Activated CD8-positive, alpha-beta memory T cell treated with anti-CD3 and anti-CD28 coated beads, Interleukin-2, amount 50 U/mL, for 48 hours (primary cell): ENCODE results near the gene SLC13A3.

Source experiments
- DNase-seq: peaks from one replicate; pipeline ENCODE4 v3.0.0-alpha.2; 2020

SLC13A3 gene

DNA sequence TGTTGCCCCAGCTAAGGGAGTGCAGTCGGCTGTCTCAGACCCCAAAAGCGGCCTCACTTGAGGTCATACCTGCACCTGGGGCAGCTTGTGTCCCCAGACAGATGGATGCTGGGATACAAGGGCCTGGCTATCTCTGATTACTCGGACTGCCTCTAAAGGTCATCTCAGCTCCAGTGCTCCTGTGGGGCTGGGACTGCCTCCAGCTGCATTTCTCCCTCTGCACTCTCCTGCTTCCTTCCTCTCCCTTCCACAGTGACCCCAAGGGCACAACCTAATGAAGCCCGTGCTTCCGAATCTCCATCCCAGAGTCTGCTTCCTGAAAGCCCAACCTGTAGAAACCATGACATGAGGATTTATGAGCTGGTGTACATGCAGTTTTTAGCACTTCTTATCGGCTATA lies 78.0 kb downstream of the SLC13A3 start:
- no peak for DNase-seq

DNA sequence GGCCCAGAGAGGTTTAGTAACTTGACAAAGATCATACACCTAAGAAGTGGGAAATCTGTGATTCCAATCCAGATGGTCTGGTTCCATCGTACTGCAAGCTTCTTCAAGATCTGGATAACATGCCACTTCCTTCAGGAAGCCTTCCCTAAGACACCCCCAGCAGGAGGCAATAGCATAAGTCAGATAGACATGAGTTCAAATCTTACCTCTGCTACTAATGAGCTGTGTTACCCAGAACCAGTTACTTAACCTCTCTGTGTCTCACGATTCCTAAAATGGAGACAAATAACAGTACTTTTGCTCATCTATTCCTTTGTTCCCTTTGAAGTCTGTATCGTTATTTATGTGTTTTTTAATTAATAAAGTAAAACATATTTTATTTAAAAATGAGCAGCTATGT lies 78.5 kb downstream of the SLC13A3 start:
- no peak for DNase-seq

DNA sequence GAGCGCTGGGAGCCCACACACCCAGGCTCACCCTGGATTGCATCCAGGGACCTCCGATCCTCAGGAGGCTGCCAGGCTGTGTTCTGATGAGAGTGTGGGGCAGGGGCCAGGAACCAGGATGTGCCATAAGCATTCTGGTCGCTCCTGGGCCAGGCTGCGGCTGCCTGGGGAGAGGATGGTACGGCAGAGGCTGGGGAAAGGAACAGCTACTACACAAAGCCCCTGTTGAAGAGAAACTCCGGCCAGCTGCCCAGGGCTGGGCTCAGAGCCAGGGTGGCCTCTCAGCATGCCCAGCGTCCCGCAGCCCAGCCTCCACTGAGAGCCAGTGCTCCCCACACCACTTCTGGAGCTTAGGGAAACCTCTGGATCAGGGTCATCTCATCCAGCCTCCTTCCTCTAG lies 79.1 kb downstream of the SLC13A3 start:
- no peak for DNase-seq

DNA sequence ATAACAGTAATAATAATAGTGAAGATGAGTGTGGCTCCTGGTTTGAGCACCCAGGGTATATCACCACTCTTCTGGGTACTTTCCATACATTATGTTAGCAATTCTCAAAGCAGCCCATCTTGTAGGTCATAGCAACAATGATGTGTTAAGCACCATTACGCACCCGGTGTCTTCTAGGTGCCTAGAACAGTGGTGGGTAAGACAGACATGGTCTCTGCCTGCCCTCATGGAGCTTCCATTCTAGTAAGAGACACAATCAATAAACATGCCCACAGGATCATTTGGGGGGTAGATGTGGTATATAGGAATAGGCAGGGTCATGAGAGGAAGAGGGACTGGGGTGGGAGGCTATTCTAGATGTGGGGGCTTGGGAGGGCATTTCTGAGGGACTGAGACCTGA lies 79.8 kb downstream of the SLC13A3 start:
- DNase-seq, result no peak

DNA sequence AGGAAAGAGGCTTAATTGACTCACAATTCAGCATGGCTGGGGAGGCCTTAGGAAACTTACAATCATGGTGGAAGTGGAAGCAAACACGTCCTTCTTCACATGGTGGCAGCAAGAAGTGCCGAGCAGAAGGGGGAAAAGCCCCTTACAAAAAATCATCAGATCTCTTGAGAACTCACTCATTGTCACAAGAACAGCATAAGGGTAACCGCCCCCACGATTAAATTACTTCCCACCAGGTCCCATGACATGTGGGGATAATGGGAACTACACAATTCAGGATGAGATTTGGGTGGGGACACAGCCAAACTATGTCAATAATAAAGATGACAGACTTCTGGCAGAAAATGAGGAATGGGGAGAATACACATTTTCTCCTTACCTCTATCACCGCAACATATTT lies 80.3 kb downstream of the SLC13A3 start:
- no peak for DNase-seq

DNA sequence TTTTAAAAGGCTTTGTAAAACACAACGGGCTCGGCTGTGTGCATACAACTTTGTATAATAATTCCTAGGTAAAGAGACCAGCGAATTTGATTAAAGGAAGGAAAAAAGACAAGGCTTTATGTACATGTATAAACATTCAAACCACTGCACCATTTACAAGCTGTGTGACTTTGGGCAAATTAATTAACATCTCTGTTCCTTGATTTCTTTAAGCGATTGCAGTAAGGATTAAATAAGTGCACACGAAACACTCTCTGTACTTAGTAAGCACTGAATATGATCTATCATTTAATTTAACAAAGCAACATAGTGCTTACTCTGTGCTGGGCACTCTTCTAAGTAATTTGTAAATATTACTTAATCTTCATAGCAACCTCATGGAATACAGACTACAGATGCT lies 81.3 kb downstream of the SLC13A3 start:
- DNase-seq, result no peak

DNA sequence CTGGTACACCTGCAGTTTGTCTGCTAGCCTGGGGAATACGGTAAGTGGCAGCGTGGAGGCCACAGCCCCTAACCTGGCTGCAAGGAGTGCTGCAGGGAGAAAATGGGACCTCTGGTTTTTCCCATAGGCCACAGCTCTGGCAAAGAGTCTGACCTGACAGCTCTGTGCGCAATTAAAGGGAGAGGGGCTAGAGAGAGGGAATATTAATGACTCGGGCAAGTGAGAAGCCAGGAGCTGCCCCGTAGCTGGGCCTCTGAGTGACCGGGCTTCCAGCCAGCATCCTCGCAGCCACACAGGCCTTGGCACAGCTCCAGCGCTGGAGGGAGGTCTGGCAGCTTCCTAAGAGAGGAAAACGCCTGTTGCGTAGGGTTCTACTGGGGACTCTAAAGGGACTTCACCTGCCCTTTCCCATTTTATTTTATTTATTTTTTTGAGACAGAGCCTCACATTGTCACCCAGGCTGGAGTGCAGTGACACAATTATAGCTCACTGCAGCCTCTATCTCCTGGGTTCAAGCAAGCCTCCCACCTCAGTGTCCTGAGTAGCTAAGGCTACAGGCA lies 82.6 kb downstream of the SLC13A3 start:
- no peak for DNase-seq

DNA sequence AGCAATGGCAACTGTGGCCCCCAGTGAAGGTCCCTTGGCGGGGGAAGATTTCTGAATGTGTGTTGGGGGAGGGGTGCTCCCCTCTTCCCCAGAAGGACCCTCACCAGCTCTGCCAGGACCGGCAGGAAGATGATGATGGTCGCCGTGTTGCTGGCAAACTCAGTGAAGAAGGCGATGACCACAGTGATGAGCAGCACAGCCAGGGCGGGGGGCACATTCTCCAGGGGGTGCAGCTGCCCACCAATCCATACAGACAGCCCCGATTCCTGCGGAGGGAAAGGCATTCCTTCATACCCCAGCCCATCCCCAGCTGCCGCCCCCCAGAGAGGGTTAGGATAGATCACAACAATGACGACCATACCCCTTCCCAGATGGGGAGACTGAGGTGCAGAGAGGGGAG lies 85.1 kb downstream of the SLC13A3 start:
- no peak for DNase-seq

DNA sequence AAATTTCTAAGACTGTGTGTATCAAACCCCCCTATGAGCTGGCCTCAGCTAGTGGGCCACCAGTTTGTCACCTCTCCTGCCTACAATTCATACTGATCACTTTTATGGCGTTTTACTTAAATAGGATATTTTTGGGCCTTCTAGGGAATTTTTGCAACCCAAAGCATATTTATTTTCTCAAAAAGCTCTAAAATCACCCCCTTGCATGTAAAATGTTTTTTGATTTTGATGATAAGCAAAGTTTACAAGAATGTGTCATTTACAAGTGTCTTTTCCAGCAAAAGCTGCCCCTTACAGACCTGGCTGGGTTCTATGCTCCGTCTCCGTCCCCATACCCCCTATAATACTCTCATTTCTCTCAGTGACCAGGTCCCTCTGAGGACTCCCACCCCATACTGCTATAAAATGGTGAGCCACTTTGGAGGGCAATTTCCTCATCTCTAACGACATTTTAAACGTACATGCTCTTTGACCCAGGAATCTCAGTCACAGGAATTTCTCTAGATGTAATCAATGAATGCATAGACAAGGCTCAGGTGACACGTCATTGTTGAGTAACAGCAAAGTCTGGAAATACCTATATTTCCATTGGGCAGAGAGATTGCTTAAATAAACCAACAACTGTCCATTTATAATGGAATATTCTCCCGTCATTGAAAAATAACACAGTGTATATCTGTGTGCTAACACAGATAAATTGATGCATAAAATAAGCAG lies 86.9 kb downstream of the SLC13A3 start:
- DNase-seq, result no peak

DNA sequence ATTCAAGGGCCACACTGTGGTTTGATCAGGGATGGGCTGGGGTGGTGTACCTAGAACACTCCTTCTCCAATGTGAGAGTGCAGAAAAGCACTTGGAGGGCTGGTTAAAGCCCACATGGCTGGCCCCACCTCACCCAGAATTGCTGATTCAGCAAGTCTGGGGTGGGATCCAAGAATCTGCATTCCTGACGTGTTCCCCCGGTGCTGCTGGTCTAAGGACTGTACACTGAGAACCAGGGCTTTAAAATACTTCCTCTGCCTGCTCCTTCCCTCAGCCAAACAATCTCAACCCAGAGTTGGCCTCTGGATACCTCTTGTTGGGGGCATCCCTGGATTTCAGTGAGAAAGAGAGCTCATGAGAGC lies 87.4 kb downstream of the SLC13A3 start:
- DNase-seq, result no peak

DNA sequence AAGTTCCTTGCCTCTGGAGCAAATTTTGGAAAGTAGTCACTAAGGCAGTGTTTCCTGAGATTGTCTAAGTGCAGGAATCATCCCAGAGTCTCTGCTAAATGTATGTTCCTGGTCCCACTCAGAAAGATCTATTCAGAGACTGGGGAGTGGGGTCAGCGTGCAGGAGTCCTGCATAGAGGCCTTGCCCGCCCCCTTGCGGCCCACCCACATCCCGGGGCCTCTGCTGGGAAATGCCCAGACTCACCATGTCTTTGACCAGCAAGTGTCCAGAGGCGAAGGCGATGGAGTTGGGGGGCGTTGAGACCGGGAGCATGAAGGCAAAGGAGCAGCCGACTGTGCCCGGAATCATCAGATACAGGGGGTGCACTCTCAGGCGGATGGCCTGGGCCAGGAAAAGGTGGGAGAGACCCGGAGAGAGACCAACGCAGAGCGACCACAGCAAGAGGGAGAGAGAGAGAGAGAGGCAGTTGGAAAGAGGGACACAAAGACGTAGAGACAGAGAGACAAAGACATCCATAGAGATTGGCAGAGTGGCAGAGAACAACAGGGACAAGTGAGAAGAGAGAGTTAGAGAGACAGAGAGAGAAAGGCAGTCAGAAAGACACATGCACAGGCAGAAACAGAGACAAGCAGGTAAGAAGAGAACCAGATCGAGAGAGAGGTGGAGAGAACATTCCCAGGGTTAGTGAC lies 87.9 kb downstream of the SLC13A3 start:
- DNase-seq, result no peak

DNA sequence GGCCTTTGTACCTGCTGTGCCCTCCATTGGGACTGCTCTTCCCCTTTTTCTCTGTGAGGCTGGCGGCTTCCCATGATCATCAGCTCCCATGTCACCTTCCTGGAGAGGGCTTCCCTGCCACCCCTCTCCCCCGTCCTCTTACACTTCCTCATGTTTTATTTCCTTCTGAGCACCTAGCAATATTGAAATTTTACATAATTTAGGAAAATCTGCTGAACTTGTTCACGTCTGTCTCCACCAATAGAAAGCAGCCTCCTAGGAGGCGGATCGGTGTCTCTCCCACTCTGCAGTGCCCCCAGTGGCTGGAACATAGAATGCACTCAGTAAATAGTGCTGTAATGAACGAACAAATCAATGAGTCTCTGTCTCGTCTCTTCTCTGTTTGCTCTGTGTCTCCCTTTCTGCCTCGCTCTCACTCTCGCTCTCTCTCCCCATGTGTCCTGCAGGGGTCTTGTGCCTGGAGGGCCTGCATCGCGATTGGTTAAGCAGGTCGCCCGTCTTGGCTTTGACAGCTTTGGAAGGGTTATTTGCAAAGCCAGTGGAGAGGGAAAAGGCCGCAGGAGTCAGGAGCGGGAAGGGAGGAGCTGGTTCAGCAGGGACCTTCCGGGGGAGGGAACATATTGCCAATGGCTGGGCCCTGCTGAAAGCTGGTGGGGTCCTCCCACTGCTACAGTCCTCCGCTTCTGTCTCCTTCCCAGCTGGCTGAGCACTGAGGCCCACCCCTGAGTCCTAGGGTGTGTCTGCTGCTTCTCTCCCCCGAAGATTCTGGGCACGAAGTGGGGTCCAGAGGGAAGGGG lies 88.7 kb downstream of the SLC13A3 start:
- DNase-seq, result peak; percentile 83

DNA sequence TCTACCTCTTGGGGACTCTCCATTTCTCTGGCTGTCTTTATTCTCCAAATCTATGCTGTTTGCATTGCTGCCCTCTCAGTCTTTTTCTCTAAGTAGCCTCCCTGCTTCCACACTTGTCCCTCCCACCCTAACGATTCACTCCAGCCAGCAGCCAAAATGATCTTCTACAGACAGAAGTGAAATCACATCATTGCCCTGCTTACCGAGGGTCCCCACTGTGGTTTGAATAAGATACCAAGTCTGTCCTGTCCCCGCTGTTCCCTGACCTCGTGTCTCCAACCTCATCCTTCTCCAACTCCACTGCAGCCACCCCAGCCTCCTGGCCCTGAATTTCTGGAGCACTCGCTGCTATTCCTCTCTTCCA lies 89.3 kb downstream of the SLC13A3 start:
- DNase-seq, result no peak

DNA sequence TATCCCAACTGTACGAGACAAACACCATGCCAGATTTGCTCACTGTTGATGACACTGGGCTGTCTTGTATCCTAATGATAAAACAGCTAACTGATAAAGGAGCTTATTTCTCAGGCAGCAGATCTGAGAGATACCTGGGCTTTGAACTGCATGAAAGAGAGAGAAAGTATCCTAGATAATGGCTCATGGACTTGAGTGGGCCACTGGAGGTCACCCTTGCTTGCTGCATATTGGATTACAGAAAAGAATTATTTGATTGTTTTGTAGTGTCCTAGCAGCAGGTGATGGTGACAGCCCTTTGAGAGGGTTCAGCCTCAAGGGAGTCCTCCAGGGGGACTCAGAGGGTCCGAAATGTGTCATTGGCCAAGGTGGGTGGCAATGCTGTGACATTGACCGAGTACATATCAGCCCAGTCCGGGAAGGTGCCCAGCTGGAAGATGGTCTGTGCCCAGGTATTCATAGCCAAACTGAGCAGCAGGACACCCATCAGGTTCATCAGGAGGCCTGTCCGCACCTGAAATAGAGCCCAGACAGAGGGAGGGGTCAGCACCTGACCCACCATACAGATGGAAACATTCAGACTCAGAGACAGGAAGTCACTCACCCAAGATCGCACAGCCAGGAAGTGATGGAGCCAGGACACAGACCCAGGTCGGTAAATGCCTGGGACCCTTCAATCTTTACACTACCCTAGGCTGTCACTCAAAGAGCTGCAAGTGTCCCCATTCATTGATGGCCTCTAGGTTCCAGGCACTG lies 91.4 kb downstream of the SLC13A3 start:
- DNase-seq, result no peak

DNA sequence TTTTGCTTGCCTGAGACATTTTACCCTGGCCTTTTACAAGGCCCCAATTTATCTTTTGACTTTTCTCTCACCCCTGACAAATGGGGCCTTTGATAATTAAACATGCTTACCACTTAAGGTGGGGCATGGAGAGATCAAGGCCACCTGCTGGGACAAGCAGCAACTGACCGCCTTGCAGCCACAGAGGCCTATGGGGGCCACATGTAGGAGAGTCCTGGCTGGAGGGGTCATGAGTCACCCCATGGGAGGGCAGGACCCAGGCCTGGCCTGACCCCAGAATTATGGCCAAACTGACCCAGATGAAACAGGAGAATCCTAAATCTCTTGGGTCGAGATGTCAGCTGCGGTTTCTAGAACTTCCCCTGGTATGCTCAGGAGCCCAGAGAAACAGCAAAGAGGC lies 92.3 kb downstream of the SLC13A3 start:
- no peak for DNase-seq

DNA sequence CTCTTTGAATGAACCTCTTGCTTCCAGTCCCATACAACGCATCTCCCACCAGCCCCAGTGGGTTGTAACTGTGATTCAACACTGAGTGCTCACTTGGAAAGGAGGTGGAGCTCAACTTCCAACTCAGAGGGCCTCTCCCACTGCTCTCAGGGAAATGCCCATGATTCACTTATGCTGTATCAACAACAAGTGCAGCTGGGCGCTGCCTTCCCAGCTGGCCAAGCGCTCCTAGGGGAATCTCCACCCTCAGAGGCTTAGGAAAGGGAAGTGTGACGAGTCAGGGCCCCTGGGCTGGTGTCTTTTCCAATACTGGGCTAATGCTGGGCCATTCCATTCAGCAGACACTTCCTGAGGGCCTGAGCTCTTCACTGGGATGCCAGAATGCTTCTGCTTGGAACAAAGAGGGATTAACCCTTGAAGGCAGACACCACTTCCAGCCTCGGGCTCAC lies 92.7 kb downstream of the SLC13A3 start:
- no peak for DNase-seq

DNA sequence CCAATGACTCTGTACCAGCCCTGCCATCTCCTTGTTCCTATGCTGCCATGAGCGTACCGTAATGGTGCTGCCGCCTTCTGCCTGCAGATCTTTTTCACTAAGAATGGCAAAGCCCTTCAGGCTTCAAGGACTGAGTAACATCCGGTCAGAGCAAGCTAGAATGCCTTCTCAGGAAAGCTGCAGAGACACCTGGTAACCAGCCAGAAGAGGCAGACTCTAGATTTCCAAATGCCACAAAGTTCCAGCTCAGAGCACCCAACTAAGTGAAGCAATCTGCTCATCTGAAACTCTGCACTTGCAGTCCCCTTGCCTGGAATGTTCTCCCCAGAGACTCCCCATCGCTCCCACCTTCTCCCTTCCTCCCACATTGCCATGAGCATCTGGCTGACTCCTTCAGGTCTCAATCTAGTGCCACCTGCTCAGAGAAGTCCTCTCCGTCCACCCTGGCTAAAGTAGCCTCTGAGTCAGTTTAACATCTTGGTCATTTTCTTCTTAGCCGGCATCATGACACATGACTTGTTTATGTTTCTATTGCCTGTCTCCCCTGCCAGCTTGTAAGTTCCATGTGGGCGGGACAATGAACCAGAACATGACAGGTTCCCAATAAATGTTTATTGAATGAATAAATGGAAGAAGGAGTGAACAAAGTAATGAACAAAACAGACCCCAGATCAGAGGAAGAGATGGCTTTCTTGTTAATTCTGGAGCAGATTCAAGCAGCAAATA lies 93.9 kb downstream of the SLC13A3 start:
- DNase-seq, result no peak

DNA sequence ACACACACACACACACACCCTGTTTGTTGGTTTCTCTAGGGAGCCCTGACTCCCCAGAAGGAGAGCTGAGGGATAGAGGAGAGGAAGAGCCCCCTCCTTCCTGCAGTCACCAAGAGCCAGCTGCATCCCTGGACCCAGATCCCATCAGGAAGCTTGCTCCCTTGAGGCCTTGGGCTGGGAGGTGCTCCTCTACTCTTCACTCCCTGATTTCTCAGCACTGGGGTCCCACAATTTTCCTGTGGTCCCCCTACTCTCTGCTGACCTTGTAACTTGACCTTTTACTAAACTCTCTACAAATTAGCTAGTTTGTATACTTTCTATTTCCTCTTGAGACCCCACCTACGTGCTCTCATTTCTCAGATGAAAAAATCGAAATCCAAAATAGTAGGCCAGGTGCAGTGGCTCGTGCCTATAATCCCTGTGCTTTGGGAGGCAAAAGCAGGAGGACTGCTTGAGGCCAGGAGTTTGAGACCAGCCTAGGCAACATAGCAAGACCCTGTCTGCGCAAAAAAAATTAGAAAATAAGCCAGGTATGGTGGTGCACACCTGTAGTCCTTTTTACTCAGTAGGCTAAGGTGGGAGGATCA lies 95.8 kb downstream of the SLC13A3 start:
- no peak for DNase-seq

DNA sequence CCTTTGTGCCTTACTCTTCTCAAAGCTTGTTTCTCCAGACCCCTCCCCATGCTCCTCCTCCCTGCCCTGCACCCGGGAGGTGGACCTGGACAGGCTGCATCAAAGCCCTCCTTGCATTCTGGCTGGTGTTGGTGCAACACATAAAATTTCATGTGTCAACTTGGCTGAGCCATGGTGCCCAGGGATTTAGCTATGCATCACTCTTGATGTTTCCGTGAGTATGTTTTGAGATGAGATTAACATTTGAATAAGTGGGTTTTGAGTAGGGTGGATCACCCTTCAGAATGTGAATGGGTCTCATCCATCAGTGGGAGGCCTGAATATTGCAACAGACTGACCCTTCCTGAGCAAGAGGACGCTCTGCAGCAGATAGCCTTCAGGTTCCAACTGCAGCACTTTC lies 96.4 kb downstream of the SLC13A3 start:
- no peak for DNase-seq

DNA sequence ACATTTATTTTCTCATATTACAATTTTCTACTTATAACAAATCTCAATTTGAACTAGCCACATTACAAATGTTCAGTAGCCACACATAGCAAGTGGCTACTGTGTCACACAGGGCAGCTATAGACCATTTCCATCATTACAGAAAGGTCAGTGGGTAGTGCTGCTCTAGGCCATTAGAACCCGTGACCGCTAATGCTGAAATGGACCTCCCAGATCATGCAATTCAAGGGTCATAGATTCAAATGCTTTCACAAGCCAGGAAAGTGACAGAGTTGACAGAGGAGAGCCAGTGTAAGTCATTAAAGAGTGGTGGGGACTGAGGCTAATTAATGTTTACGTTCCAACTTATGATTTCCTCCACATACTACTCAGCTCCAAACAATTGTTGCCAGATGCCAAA lies 97.3 kb downstream of the SLC13A3 start:
- no peak for DNase-seq

DNA sequence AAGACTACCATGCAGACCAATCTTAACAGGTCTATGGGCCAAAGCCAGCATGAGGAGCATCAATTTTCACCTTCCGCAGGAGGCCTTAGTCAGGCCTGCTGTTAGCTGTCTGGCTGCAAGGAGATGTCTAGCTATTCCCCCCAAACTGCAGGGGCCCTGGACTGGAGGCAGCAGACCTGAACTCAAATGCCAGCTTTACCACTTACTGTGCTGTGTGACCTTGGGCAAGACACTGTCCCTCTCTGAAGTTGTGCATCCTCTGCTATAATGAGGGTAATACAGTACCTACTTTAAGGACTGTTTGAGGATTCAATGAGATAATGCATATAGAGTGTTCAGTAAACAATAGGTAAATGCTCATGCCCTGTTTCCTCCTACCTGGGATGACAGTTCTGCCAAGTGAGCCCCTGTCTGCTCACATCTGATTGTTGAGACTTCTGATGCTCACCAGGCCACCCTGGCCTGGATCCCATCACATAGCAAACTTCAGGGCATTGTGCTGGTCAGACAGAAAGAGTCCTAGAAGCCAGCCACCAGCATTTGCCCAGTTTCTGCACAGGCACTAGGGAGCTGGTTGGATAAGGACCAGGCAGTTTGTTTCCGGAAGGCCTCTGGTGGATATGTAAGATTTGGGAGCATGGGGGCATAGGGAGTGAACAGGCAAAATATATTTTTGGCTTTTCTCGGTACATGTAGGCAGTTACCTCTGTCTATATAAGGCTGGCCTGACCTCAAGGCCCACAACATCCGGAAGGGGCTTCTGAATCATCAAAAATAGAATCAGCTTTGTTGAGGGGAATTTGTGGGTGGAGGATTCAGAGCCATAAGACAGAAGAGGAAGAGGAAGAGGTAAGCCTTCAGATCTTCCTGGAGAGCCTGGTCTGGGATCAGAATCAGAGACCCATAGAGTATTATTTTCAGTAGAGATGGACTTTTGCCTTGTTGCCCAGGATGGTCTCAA lies 98.5 kb downstream of the SLC13A3 start:
- DNase-seq, result no peak
